HUDEP-2 (cell line): ENCODE results near the gene RPS6KA5.
"Not testable (repeated sequence)": the region's sequence is repeated elsewhere in the genome, so short reads cannot be mapped to it uniquely, and the experiment has no call there.

Experiments used
- DNase-seq, 76 experiments: peaks; one replicate each; lab custom pipeline; 2025; ENCODE audit not compliant: unreplicated experiment in 76 of 76; lab: John Stamatoyannopoulos, UW

RPS6KA5 gene

GRCh38 chr14:90890322-90891020, 170.0 kb downstream of the RPS6KA5 start:
- DNase-seq: no peak

GRCh38 chr14:90886297-90886815, 174.1 kb downstream of the RPS6KA5 start:
- no peak for DNase-seq

GRCh38 chr14:90883782-90884181, 176.7 kb downstream of the RPS6KA5 start:
- DNase-seq: no peak

GRCh38 chr14:90883197-90883596, 177.2 kb downstream of the RPS6KA5 start:
- DNase-seq: no peak

- no peak for DNase-seq
Observed at GRCh38 chr14:90880282-90880681, 180.2 kb downstream of the RPS6KA5 start.

GRCh38 chr14:90874599-90874998, 185.8 kb downstream of the RPS6KA5 start:
- DNase-seq: no peak

- DNase-seq: peak in 1 of 76 experiments; percentile 2
Observed at GRCh38 chr14:90871605-90872233, 188.7 kb downstream of the RPS6KA5 start.

- no peak for DNase-seq
Observed at GRCh38 chr14:90870950-90871604, 189.4 kb downstream of the RPS6KA5 start.

- no peak for DNase-seq
Observed at GRCh38 chr14:90867501-90867900, 192.9 kb downstream of the RPS6KA5 start.

GRCh38 chr14:90866833-90867232, 193.6 kb downstream of the RPS6KA5 start:
- no peak for DNase-seq

GRCh38 chr14:90864741-90865140, 195.7 kb downstream of the RPS6KA5 start:
- DNase-seq: no peak

GRCh38 chr14:90858511-90858910, 201.9 kb downstream of the RPS6KA5 start:
- no peak for DNase-seq

- DNase-seq: no peak
Observed at GRCh38 chr14:90857866-90858265, 202.6 kb downstream of the RPS6KA5 start.

- not testable (repeated sequence) for DNase-seq
Observed at GRCh38 chr14:90856115-90856514, 204.3 kb downstream of the RPS6KA5 start.

GRCh38 chr14:90853116-90853515, 207.3 kb downstream of the RPS6KA5 start:
- no peak for DNase-seq

- DNase-seq: no peak
Observed at GRCh38 chr14:90851327-90852036, 209.0 kb downstream of the RPS6KA5 start.

GRCh38 chr14:90850487-90850886, 210.0 kb downstream of the RPS6KA5 start:
- DNase-seq: no peak

GRCh38 chr14:90849787-90850444, 210.5 kb downstream of the RPS6KA5 start:
- DNase-seq: no peak

- DNase-seq: no peak
Observed at GRCh38 chr14:90848944-90849731, 211.3 kb downstream of the RPS6KA5 start.

GRCh38 chr14:90846511-90846910, 213.9 kb downstream of the RPS6KA5 start:
- DNase-seq: no peak
